Uterus (tissue), 4 donors: ENCODE measurements around the gene ZNF528. TPM values are rescaled to one million over a fixed set of nuclear protein-coding genes. Genes with fewer than 3 reads are reported as not detected.

Source experiments
- DNase-seq, 2 donors: peaks; one replicate each; pipeline ENCODE4 v3.0.0-alpha.2; 2019 to 2020
- H3K27ac ChIP-seq, 2 donors: fragments of 200-600 bp; sonication (generic); 1 replicate in 1 of 2; 2 replicates in 1 of 2; pipeline ENCODE4 v1.5.1; 2016 to 2018
- H3K27me3 ChIP-seq, 2 donors: fragments of 200-600 bp; sonication (generic); one replicate each; pipeline ENCODE4 v1.5.1; 2018 to 2019; ENCODE audit warnings: control low read depth in 1 of 2
- H3K36me3 ChIP-seq, 2 donors: fragments of 200-600 bp; sonication (generic); one replicate each; pipeline ENCODE4 v1.5.1; 2019; ENCODE audit warnings: control low read depth in 1 of 2
- H3K4me1 ChIP-seq, 2 donors: fragments of 200-600 bp; sonication (generic); one replicate each; pipeline ENCODE4 v1.5.1; 2018 to 2019; ENCODE audit warnings: control low read depth in 1 of 2
- H3K4me3 ChIP-seq, 2 donors: fragments of 200-600 bp; sonication (generic); 1 replicate in 1 of 2; 2 replicates in 1 of 2; pipeline ENCODE4 v1.5.1; 2018 to 2019; ENCODE audit warnings: mild to moderate bottlenecking in 1 of 2
- H3K9me3 ChIP-seq, 2 donors: fragments of 200-600 bp; sonication (generic); one replicate each; pipeline ENCODE4 v1.5.1; 2019; ENCODE audit warnings: control low read depth in 1 of 2
- CTCF ChIP-seq, 4 experiments: fragments of 200-600 bp in 2 of 4; fragments of 450-650 bp in 2 of 4; sonication (generic) in 2 of 4; IDR thresholded peaks; one replicate each; pipeline ENCODE4 v1.5.1; 2016 to 2019; ENCODE audit warnings: antibody characterized with exemption in 4 of 4, mild to moderate bottlenecking in 2 of 4, moderate library complexity in 1 of 4
- intact Hi-C: fragments of 100-400 bp; cut with DNase I; formaldehyde crosslinking; loops from one replicate; pipeline ENCODE4 v1.15.1; 2023; ENCODE audit warnings: low total_unique reads
- small RNA-seq: library from RNA; depleted of rRNA; stranded (forward); fragments of <200 nt; gene quantifications from one replicate; pipeline ENCODE3, GENCODE V24; 2016
- total RNA-seq, 4 donors: library from RNA; depleted of rRNA in 3 of 4; stranded (reverse); fragments of >200 nt in 3 of 4; gene quantifications; one replicate each; pipeline versions ENCODE4 v1.1.0 to v1.2.4, GENCODE V29; 2014 to 2023
- donor health status: DM: yes; HTN: yes; CAD: no.

ZNF528 gene
- total RNA-seq, 4 donors from 2014 or later, result 6.2 to 80.7 (median 49.4) TPM

- Histone ChIP-seq H3K4me3 (no peak overlapping the region), H3K27ac (no peak overlapping the region), H3K9me3 (peaks cover 0 to 53% of the 10 kb centered on the region in 2 donors), H3K27me3 (no peaks in the 10 kb centered on the region), H3K36me3 (no peaks in the 10 kb centered on the region), H3K4me1 (no peaks in the 10 kb centered on the region)
- no peak for TF ChIP-seq CTCF (IDR thresholded peaks at IDR 0.05)
- no peak for DNase-seq
- intact Hi-C loops, result no loop called here
Measured at GRCh38 chr19:52464798-52465470, 67.3 kb downstream of the ZNF528 start.

Small RNA genes lying within 50 kb of the gene (small RNA-seq; reads per million reads assigned to genes)
- not detected for gene AC010332.1

Other genes starting within 250 kb of the ZNF528 start
- gene ZNF836, start 226.2 kb upstream of the ZNF528 start, total RNA-seq, result 10 to 100 TPM in 3 of 4 donors, 1 to 10 TPM in 1; 6.1 to 31.5 (median 20.3) TPM
- gene PPP2R1A, start 207.8 kb upstream of the ZNF528 start, total RNA-seq, result 100 to 1,000 TPM in 2 of 4 donors, 10 to 100 TPM in 2; 38.5 to 223 (median 134) TPM
- gene ZNF766, start 128.3 kb upstream of the ZNF528 start, total RNA-seq, result 10 to 100 TPM in 3 of 4 donors, 1 to 10 TPM in 1; 1.8 to 26.9 (median 20.1) TPM
- gene ZNF480, start 100.7 kb upstream of the ZNF528 start, total RNA-seq, result 10 to 100 TPM in 2 of 4 donors, 1 to 10 TPM in 2; 2.4 to 16.4 (median 10.5) TPM
- 10 to 100 TPM in 1 of 4 donors, 1 to 10 TPM in 2, under 1 TPM in 1; 0.29 to 13.8 (median 3.0) TPM for gene ZNF610, start 61.6 kb upstream of the ZNF528 start, total RNA-seq
- 10 to 100 TPM; 19.2 to 87.3 (median 30.5) TPM for gene ZNF880, start 27.9 kb upstream of the ZNF528 start, total RNA-seq
- gene ZNF534, start 31.3 kb downstream of the ZNF528 start, total RNA-seq, result under 1 TPM in 3 of 4 donors, not detected in 1; 0.29 to 0.46 (median 0.35) TPM
- 10 to 100 TPM in 2 of 4 donors, 1 to 10 TPM in 2; 6.7 to 17.1 (median 10.6) TPM for gene ZNF578, start 55.7 kb downstream of the ZNF528 start, total RNA-seq
- 10 to 100 TPM; 23.7 to 40.9 (median 30.4) TPM for gene ZNF808, start 129.8 kb downstream of the ZNF528 start, total RNA-seq
- 10 to 100 TPM in 2 of 4 donors, 1 to 10 TPM in 2; 2.9 to 32.8 (median 16.7) TPM for gene ZNF701, start 172.4 kb downstream of the ZNF528 start, total RNA-seq
- gene ZNF83, start 240.5 kb downstream of the ZNF528 start, total RNA-seq, result 100 to 1,000 TPM in 2 of 4 donors, 10 to 100 TPM in 2; 40.6 to 481 (median 100) TPM